ENCODE measurements around the gene MBTPS1. TPM values are rescaled to one million over a fixed set of nuclear protein-coding genes. Genes with fewer than 3 reads are reported as not detected.

Gene MBTPS1
- total and polyA plus RNA-seq, 9 of the 15 experiments (the other 6 are each of a cell fraction or from before 2014, with no cell fraction given): 2.8 to 57.6 (median 43.8) TPM

DNA sequence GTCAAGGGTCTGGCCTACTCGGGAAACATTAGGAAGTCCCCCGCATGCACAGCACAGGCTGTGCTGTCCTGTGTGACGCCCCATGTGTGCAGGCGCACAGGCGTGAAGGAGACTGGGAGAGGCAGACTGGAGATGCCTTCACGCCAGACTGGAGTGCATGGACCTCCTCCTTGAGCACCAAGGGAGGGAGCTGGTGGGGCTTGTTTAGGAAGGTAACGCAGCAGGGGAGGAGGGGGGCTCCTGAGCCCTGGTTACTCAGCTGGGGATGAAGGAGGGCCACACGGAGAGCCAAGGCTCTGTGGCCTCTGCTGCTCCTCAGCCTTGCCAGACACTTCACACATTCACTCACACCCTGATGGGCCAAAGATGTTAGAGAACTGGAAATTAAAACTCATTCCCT is 20.5 kb upstream of the MBTPS1 start:
- ChIA-PET CTCF (ENCODE audit: low intra/inter-chr PET ratio) (no interaction called here), POLR2A (interaction anchor here (0.7 to 9.6 kb wide), 5 partner anchors 10 to 30 kb away, joined by 3 to 145 read pairs (median 5); partner anchors contain the start of gene MBTPS1)
- H3K9me3 ChIP-seq (replicated peaks; ENCODE audit: control insufficient read depth, insufficient read depth, low read depth, low read length): no peaks in the 10 kb centered on the region
- 70% methylated on average over 8 of the region's 8 CpGs for WGBS (ENCODE audit: insufficient coverage, low coverage, missing lambda C conversion rate)
- intact Hi-C loops (cut with micrococcal nuclease): no loop called here
- H3K79me2 ChIP-seq (ENCODE audit: control insufficient read depth, insufficient read depth, low read length): peaks cover 52% of the 10 kb centered on the region
- in situ Hi-C loops (cut with MboI): no loop called here
- ATAC-seq: no peak
- H4K20me1 ChIP-seq (replicated peaks; ENCODE audit: control insufficient read depth, insufficient read depth, low read length): no peaks in the 10 kb centered on the region
- H3K4me1 ChIP-seq (replicated peaks in 1 of 2; ENCODE audit: control insufficient read depth in 2 of 2, insufficient read depth in 2 of 2, low read length in 2 of 2): peaks cover 28 to 41% of the 10 kb centered on the region in 2 experiments
- peak in 1 of 4 experiments; percentile 38 for DNase-seq (ENCODE audit: extremely low read depth in 1 of 4, low spot score in 3 of 4)
- H3K9ac ChIP-seq (ENCODE audit: insufficient read depth in 1 of 2, low read depth in 2 of 2, low read length in 2 of 2): peak overlapping the region; percentile 40 to 90; a peak in 3 of 4 replicates
- no peak overlapping the region for H3K4me3 ChIP-seq
- H3K27me3 ChIP-seq (ENCODE audit: control insufficient read depth in 2 of 2, insufficient read depth in 2 of 2, low read length in 2 of 2): no peaks in the 10 kb centered on the region
- H3K9me1 ChIP-seq (ENCODE audit: control insufficient read depth, insufficient read depth, low read length): no peaks in the 10 kb centered on the region
- H2AFZ ChIP-seq (ENCODE audit: low read depth, low read length): no peak overlapping the region; the same call in 1 of the 2 replicates
- peaks cover 3% of the 10 kb centered on the region; the same call in 1 of the 3 replicates for H3K36me3 ChIP-seq (ENCODE audit: control insufficient read depth, insufficient read depth, low read length)
- FAIRE-seq: no peak
- no TSS peak for BruUV-seq (replicated peaks)
- peak overlapping the region; percentile 97; the same call in 1 of the 3 replicates for H3K27ac ChIP-seq (ENCODE audit: extremely low read depth, low read depth, low read length)
- no peak overlapping the region for H3K4me2 ChIP-seq (ENCODE audit: insufficient read depth, low read length)
- TF ChIP-seq ELK1 (CRISPR knock-in tag; IDR thresholded peaks at IDR 0.05) (no peak), NR4A1 (CRISPR knock-in tag; IDR thresholded peaks at IDR 0.05) (0 out of 2 replicates have a peak, but pooled peaks have one; percentile 81), NR4A1 (tag; IDR thresholded peaks at IDR 0.05) (no peak), POLR2G (IDR thresholded peaks at IDR 0.05; ENCODE audit: low read depth, low read length) (0 out of 2 replicates have a peak, but pooled peaks have one; percentile 18), SFPQ (IDR thresholded peaks at IDR 0.05; ENCODE audit: low read depth, low read length) (no peak), PBX2 (CRISPR knock-in tag; IDR thresholded peaks at IDR 0.05; ENCODE audit: low read depth) (no peak), PBX2 (tag; conservative IDR thresholded peaks at IDR 0.05; ENCODE audit: low read depth) (no peak), ZNF224 (CRISPR knock-in tag; IDR thresholded peaks at IDR 0.05) (no peak), MAZ (CRISPR knock-in tag; conservative IDR thresholded peaks at IDR 0.05 in 1 of 2, IDR thresholded peaks at IDR 0.05 in 1 of 2) (0 out of 4 replicates have a peak, but pooled peaks of 1 of the 2 experiments have one; percentile 11), CGGBP1 (CRISPR knock-in tag; IDR thresholded peaks at IDR 0.05) (no peak), WHSC1 (IDR thresholded peaks at IDR 0.05; ENCODE audit: low read length) (peak; percentile 51), ELF4 (CRISPR knock-in tag; IDR thresholded peaks at IDR 0.05) (0 out of 2 replicates have a peak, but pooled peaks have one; percentile 29), PYGO2 (tag; IDR thresholded peaks at IDR 0.05) (no peak)
- TF ChIP-seq, protein P1, sequence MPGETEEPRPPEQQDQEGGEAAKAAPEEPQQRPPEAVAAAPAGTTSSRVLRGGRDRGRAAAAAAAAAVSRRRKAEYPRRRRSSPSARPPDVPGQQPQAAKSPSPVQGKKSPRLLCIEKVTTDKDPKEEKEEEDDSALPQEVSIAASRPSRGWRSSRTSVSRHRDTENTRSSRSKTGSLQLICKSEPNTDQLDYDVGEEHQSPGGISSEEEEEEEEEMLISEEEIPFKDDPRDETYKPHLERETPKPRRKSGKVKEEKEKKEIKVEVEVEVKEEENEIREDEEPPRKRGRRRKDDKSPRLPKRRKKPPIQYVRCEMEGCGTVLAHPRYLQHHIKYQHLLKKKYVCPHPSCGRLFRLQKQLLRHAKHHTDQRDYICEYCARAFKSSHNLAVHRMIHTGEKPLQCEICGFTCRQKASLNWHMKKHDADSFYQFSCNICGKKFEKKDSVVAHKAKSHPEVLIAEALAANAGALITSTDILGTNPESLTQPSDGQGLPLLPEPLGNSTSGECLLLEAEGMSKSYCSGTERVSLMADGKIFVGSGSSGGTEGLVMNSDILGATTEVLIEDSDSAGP (CRISPR knock-in tag; IDR thresholded peaks at IDR 0.05): no peak
